NB4 (cell line): ENCODE results near the gene ZNF25.

Experiments used
- DNase-seq: peaks from one replicate; pipeline ENCODE4 v3.0.0; 2010; ENCODE audit warnings: low read depth
- H3K4me3 ChIP-seq: one replicate; pipeline ENCODE4 v1.5.1; 2011; ENCODE audit warnings: mild to moderate bottlenecking, low read depth, low read length, moderate library complexity
- CTCF ChIP-seq: IDR thresholded peaks from one replicate; pipeline ENCODE4 v1.5.1; 2012; ENCODE audit warnings: low read depth, low read length
- MAX ChIP-seq: IDR thresholded peaks from 2 replicates; pipeline ENCODE4 v1.6.1; 2011; ENCODE audit warnings: low read depth, low read length
- MYC ChIP-seq: IDR thresholded peaks from 2 replicates; pipeline ENCODE4 v1.6.1; 2011; ENCODE audit warnings: low read depth, low read length
- POLR2A ChIP-seq: IDR thresholded peaks from 2 replicates; pipeline ENCODE4 v1.6.1; 2011; ENCODE audit warnings: mild to moderate bottlenecking; ENCODE audit not compliant: insufficient read length; ENCODE audit errors: extremely low read depth

ZNF25 gene

GRCh38 chr10:37952043-37952755 is 24.2 kb downstream of the ZNF25 start:
- no peak for DNase-seq
- TF ChIP-seq CTCF (no peak), MAX (no peak), MYC (no peak), POLR2A (no peak)
- H3K4me3 ChIP-seq, result no peak overlapping the region

GRCh38 chr10:37948210-37948609 is 28.2 kb downstream of the ZNF25 start:
- TF ChIP-seq CTCF (no peak), MYC (no peak), MAX (no peak), POLR2A (no peak)
- no peak for DNase-seq
- no peak overlapping the region for H3K4me3 ChIP-seq

- DNase-seq, result no peak
- no peak overlapping the region for H3K4me3 ChIP-seq
- TF ChIP-seq CTCF (no peak), MAX (no peak), POLR2A (no peak), MYC (no peak)
Observed at GRCh38 chr10:37947526-37947925, 28.9 kb downstream of the ZNF25 start.

- TF ChIP-seq POLR2A (no peak), MAX (no peak), CTCF (no peak), MYC (no peak)
- DNase-seq, result no peak
Observed at GRCh38 chr10:37937864-37938263, 38.6 kb downstream of the ZNF25 start.

GRCh38 chr10:37934791-37935190 is 41.7 kb downstream of the ZNF25 start:
- no peak for DNase-seq
- no peak overlapping the region for H3K4me3 ChIP-seq
- no peak for TF ChIP-seq MAX
- no peak for TF ChIP-seq POLR2A
- no peak for TF ChIP-seq MYC
- no peak for TF ChIP-seq CTCF

More at GRCh38 chr10:37937864-37938263, 38.6 kb downstream of the ZNF25 start:
- H3K4me3 ChIP-seq, result no peak overlapping the region
